Pancreas (tissue), 10 donors: ENCODE measurements around the gene SKI. TPM values are rescaled to one million over a fixed set of nuclear protein-coding genes. Genes with fewer than 3 reads are reported as not detected.

Experiments used
- ATAC-seq, 4 donors: fragments of 200-7000 bp; cut with Tn5 transposase; one replicate each; pipeline versions ENCODE4 v1.8.0 to v1.9.1; 2020; ENCODE audit warnings: mild to moderate bottlenecking in 4 of 4, moderate library complexity in 4 of 4
- DNase-seq, 6 donors: peaks; one replicate each; pipeline ENCODE4 v3.0.0-alpha.2; 2020
- FAIRE-seq: peaks from 2 replicates; lab custom pipeline; 2012; peaks lifted over from hg19 to GRCh38; lab: Jason Lieb, UNC
- H3K27ac ChIP-seq, 4 donors: fragments of 200-600 bp; sonication (generic); 1 replicate in 3 of 4; 2 replicates in 1 of 4; pipeline versions ENCODE4 v1.5.0 to v1.8.0; 2020
- H3K27me3 ChIP-seq, 4 donors: fragments of 200-600 bp; one replicate each; pipeline ENCODE4 v1.8.0; 2021
- H3K36me3 ChIP-seq, 3 donors: fragments of 200-600 bp; sonication (generic) in 1 of 3; one replicate each; pipeline versions ENCODE4 v1.5.0 to v1.8.0; 2020 to 2021
- H3K4me1 ChIP-seq, 3 donors: fragments of 200-600 bp; one replicate each; pipeline ENCODE4 v1.8.0; 2021
- H3K4me3 ChIP-seq, 4 donors: fragments of 200-600 bp; sonication (generic) in 2 of 4; one replicate each; pipeline versions ENCODE4 v1.5.0 to v1.8.0; 2020 to 2021
- H3K9me3 ChIP-seq, 4 donors: fragments of 200-600 bp; one replicate each; pipeline ENCODE4 v1.8.0; 2021
- WGBS, 2 donors: extraction: QIAGEN DNeasy Blood & Tissue Kit; methylation state at CpG; one replicate each; pipeline ENCODE4 v1.1.7; 2013; 5-methylcytosine and 5-hydroxymethylcytosine counted together
- intact Hi-C, 3 donors: fragments of 100-400 bp; cut with DNase I; formaldehyde crosslinking; loops; one replicate each; pipeline versions ENCODE4 v1.11.1 to v1.14.2; 2022
- polyA plus RNA-seq, 2 donors: library from polyadenylated mRNA; stranded (reverse); fragments of 200-250 nt; gene quantifications; one replicate each; pipeline ENCODE4 v1.2.3, GENCODE V29; 2013
- total RNA-seq, 6 donors: library from RNA; stranded (reverse); fragmentation: NEBNext Ultra II Directional in 4 of 6; extraction: Animal tissue kit (Norgen Biotek cat#: 25700) in 4 of 6; gene quantifications; one replicate each; pipeline versions ENCODE4 v1.2.1 to v1.2.4, GENCODE V29; 2021 to 2023
- TF ChIP-seq, protein P1 (sequence below), 4 donors: fragments of 200-600 bp; sonication (generic) in 3 of 4; IDR thresholded peaks; one replicate each; pipeline versions ENCODE4 v1.5.0 to v1.8.0; 2021; ENCODE audit warnings: antibody characterized with exemption in 4 of 4
- donor health status: healthy with polysubstance abuse.
- donor health status: DM: no; HTN: no; CAD: no; lungs with moderate emphysema.
- donor health status: DM: no; HTN: no; CAD: no.
- donor health status: control.
- donor health status: control.
- donor health status: Bipolar disorder and iron deficiency.
- donor health status: DM: yes; HTN: yes; CAD: no.
- donor health status: DM: no; HTN: no; CAD: no.
- donor health status: DM: no; HTN: no; CAD: no.
- donor health status: DM: yes; HTN: yes; CAD: no.

Gene SKI
- total and polyA plus RNA-seq, 8 donors: 8.6 to 27.9 (median 14.0) TPM

GRCh38 chr1:2248854-2249558 is 20.9 kb downstream of the SKI start:
- TF ChIP-seq, protein P1, sequence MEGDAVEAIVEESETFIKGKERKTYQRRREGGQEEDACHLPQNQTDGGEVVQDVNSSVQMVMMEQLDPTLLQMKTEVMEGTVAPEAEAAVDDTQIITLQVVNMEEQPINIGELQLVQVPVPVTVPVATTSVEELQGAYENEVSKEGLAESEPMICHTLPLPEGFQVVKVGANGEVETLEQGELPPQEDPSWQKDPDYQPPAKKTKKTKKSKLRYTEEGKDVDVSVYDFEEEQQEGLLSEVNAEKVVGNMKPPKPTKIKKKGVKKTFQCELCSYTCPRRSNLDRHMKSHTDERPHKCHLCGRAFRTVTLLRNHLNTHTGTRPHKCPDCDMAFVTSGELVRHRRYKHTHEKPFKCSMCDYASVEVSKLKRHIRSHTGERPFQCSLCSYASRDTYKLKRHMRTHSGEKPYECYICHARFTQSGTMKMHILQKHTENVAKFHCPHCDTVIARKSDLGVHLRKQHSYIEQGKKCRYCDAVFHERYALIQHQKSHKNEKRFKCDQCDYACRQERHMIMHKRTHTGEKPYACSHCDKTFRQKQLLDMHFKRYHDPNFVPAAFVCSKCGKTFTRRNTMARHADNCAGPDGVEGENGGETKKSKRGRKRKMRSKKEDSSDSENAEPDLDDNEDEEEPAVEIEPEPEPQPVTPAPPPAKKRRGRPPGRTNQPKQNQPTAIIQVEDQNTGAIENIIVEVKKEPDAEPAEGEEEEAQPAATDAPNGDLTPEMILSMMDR (IDR thresholded peaks at IDR 0.05): no peak
- WGBS, 2 donors: 65 to 74% methylated on average over 24 of the region's 24 CpGs
- no peaks in the 10 kb centered on the region for H3K27me3 ChIP-seq
- ATAC-seq (peak in 3 of 4 donors; percentile 11 to 33 (median 18)), FAIRE-seq (no peak), DNase-seq (peak in 2 of 6 donors; percentile 56 to 65)
- intact Hi-C loops: no loop called here
- H3K36me3 ChIP-seq: no peaks in the 10 kb centered on the region
- H3K4me1 ChIP-seq: peaks cover 19 to 35% (median 28%) of the 10 kb centered on the region in 3 donors
- H3K9me3 ChIP-seq: no peaks in the 10 kb centered on the region
- peak overlapping the region; percentile 31 to 80 (median 58) for H3K27ac ChIP-seq
- no peak overlapping the region for H3K4me3 ChIP-seq

DNA sequence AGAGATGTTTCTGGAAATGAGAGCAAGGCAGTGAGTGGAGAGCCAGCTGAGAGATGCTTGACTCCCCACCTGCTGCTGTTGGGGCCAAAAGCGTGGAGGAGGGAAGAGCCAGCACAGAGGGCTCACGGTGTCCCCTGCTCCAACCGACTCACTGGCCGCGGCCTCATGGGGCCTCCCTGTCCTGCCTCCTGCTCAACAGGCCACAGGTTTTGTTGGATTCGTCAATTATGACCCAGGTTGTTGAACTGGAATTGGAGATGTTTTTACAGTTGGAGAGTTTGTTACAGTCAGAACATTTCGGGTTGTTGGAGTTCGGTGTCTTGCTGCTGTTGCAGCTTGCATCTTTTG is 21.4 kb downstream of the SKI start:
- Histone ChIP-seq H3K27ac (peak overlapping the region in 2 of 4 donors; percentile 65 to 80), H3K36me3 (no peaks in the 10 kb centered on the region), H3K27me3 (no peaks in the 10 kb centered on the region), H3K9me3 (no peaks in the 10 kb centered on the region), H3K4me3 (no peak overlapping the region), H3K4me1 (peaks cover 19 to 35% (median 28%) of the 10 kb centered on the region in 3 donors)
- TF ChIP-seq, protein P1 (IDR thresholded peaks at IDR 0.05): no peak
- ATAC-seq (no peak), FAIRE-seq (no peak), DNase-seq (no peak)
- WGBS, 2 donors: 93 to 95% methylated on average over 8 of the region's 8 CpGs
- intact Hi-C loops: no loop called here

- DNase-seq (peak in 2 of 6 donors; percentile 52 to 58), FAIRE-seq (no peak), ATAC-seq (no peak)
- TF ChIP-seq, protein P1 (IDR thresholded peaks at IDR 0.05): no peak
- H3K27ac ChIP-seq: no peak overlapping the region
- no peak overlapping the region for H3K4me3 ChIP-seq
- WGBS, 2 donors: 84 to 92% methylated on average over 27 of the region's 27 CpGs
- no peaks in the 10 kb centered on the region for H3K27me3 ChIP-seq
- intact Hi-C loops: no loop called here
- no peaks in the 10 kb centered on the region for H3K36me3 ChIP-seq
- peaks cover 19 to 35% (median 28%) of the 10 kb centered on the region in 3 donors for H3K4me1 ChIP-seq
- no peaks in the 10 kb centered on the region for H3K9me3 ChIP-seq
Observed at GRCh38 chr1:2250721-2251281, 22.7 kb downstream of the SKI start.

DNA sequence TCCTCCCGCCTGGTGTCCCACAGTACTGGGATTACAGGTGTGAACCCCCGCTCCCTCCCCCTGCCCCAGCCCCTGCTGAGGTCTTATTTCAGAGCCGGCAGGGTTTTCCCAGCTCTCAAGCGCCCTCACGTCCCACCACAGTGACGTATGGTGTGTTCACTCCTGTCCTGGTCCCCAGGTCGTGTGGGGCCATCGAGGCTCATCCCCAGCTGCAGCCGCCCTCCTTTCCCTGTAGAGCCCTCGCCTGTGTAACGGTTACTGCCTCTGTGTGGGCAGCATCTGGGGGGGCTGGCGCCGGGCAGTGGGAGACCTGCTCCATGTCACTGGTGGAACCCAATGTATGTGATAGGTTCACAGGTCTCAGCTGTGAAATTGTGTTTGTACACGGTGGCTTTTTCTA is 23.2 kb downstream of the SKI start:
- DNase-seq (no peak), FAIRE-seq (no peak), ATAC-seq (no peak)
- WGBS, 2 donors: 84 to 88% methylated on average over 14 of the region's 14 CpGs
- TF ChIP-seq, protein P1 (IDR thresholded peaks at IDR 0.05): no peak
- intact Hi-C loops: no loop called here
- Histone ChIP-seq H3K9me3 (no peaks in the 10 kb centered on the region), H3K27me3 (no peaks in the 10 kb centered on the region), H3K36me3 (no peaks in the 10 kb centered on the region), H3K27ac (no peak overlapping the region), H3K4me1 (peaks cover 19 to 35% (median 28%) of the 10 kb centered on the region in 3 donors), H3K4me3 (no peak overlapping the region)

DNA sequence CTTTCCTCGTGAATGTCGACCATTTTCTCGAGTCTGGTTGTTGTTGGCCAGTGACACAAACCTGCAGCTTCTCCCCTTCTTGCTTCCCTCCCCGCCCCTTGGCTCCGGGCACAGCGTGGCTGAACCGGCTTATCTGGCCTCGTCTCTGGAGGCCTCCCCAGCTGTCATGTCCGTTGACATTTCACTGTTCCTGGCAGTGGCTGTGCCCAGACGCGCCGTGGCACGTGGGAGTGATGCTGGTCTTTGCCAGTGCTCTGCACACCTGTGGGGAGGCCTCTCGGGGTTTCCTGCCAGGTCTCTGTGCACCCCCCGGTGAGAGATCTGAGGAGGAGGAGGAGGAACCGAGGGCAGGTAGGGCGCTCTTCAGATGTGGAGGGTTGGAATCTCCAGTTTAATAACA is 23.7 kb downstream of the SKI start:
- H3K4me1 ChIP-seq: peaks cover 19 to 35% (median 28%) of the 10 kb centered on the region in 3 donors
- H3K27ac ChIP-seq: no peak overlapping the region
- H3K27me3 ChIP-seq: no peaks in the 10 kb centered on the region
- intact Hi-C loops: no loop called here
- peak; percentile 43 to 58 (median 54) for ATAC-seq
- H3K4me3 ChIP-seq: no peak overlapping the region
- no peaks in the 10 kb centered on the region for H3K36me3 ChIP-seq
- no peaks in the 10 kb centered on the region for H3K9me3 ChIP-seq
- no peak for FAIRE-seq
- DNase-seq: peak in 5 of 6 donors; percentile 52 to 85 (median 69)
- WGBS, 2 donors: 18 to 19% methylated on average over 17 of the region's 17 CpGs
- TF ChIP-seq, protein P1 (IDR thresholded peaks at IDR 0.05): no peak
